HepG2 (cell line): ENCODE data around the gene ELMOD3. TPM values are rescaled to one million over a fixed set of nuclear protein-coding genes. Genes with fewer than 3 reads are reported as not detected.
A peak's percentile ranks its signal among the peaks of the same experiment; 100 is the strongest.

ENCODE experiments used
- CCDC6 ChIP-seq: sonication (generic); formaldehyde crosslinking; IDR thresholded peaks from 2 replicates; pipeline ENCODE4 v1.8.1; 2022; ENCODE audit warnings: mild to moderate bottlenecking, missing genetic modification reagents, moderate library complexity
- FOXP4 ChIP-seq: sonication (generic); formaldehyde crosslinking; IDR thresholded peaks from 2 replicates; pipeline ENCODE4 v1.4.0; 2020; ENCODE audit warnings: missing genetic modification reagents
- MZF1 ChIP-seq: sonication (generic); formaldehyde crosslinking; IDR thresholded peaks from 2 replicates; pipeline ENCODE4 v1.8.1; 2023; ENCODE audit warnings: mild to moderate bottlenecking, missing genetic modification reagents, borderline replicate concordance
- NFE2 ChIP-seq: sonication (generic); formaldehyde crosslinking; IDR thresholded peaks from 2 replicates; pipeline ENCODE4 v1.4.0; 2020; ENCODE audit warnings: missing genetic modification reagents
- YEATS4 ChIP-seq: sonication (generic); formaldehyde crosslinking; IDR thresholded peaks from 2 replicates; pipeline ENCODE4 v1.4.0; 2020; ENCODE audit warnings: missing genetic modification reagents, borderline replicate concordance
- ZNF883 ChIP-seq: sonication (generic); formaldehyde crosslinking; IDR thresholded peaks from 2 replicates; pipeline ENCODE4 v1.5.1; 2020; ENCODE audit warnings: mild to moderate bottlenecking, missing genetic modification reagents; ENCODE audit errors: not compliant biosample characterization
- polyA plus RNA-seq, 8 experiments: library from polyadenylated mRNA; depleted of rRNA in 3 of 8; stranded (reverse) in 7 of 8; unstranded in 1 of 8; fragments of >200 nt; fragmentation: Illumina TruSeq in 4 of 8; extraction: Trizol in 4 of 8; gene quantifications; 2 replicates each; pipeline versions ENCODE4 v1.2.1 to v1.2.3, GENCODE V29; 2011 to 2016; ENCODE audit warnings: low read depth in 4 of 8, missing spikeins in 1 of 8, mixed read lengths in 1 of 8; ENCODE audit not compliant: insufficient read depth in 1 of 8
- total RNA-seq, 5 experiments: library from RNA; depleted of rRNA; stranded (reverse); fragments of >200 nt; fragmentation: Illumina TruSeq; extraction: Trizol; gene quantifications; 2 replicates each; pipeline ENCODE4 v1.2.3, GENCODE V29; 2016; ENCODE audit warnings: low read depth in 1 of 5
- TF ChIP-seq, protein P1 (sequence below): sonication (generic); formaldehyde crosslinking; IDR thresholded peaks from 2 replicates; pipeline ENCODE4 v1.4.0; 2020; ENCODE audit warnings: missing genetic modification reagents
- TF ChIP-seq, protein P2 (sequence below): sonication (generic); formaldehyde crosslinking; IDR thresholded peaks from 2 replicates; pipeline ENCODE4 v1.4.0; 2020; ENCODE audit warnings: mild to moderate bottlenecking, missing genetic modification reagents
- TF ChIP-seq, protein P3 (sequence below): IDR thresholded peaks from 2 replicates; pipeline ENCODE4 v1.6.1; 2012; ENCODE audit warnings: low read depth, low read length, improper control_type of control experiment

ELMOD3 gene
- total and polyA plus RNA-seq, 2 of the 13 experiments (the other 11 are each of a cell fraction or from before 2014, with no cell fraction given), result 13.3 to 19.5 TPM

DNA sequence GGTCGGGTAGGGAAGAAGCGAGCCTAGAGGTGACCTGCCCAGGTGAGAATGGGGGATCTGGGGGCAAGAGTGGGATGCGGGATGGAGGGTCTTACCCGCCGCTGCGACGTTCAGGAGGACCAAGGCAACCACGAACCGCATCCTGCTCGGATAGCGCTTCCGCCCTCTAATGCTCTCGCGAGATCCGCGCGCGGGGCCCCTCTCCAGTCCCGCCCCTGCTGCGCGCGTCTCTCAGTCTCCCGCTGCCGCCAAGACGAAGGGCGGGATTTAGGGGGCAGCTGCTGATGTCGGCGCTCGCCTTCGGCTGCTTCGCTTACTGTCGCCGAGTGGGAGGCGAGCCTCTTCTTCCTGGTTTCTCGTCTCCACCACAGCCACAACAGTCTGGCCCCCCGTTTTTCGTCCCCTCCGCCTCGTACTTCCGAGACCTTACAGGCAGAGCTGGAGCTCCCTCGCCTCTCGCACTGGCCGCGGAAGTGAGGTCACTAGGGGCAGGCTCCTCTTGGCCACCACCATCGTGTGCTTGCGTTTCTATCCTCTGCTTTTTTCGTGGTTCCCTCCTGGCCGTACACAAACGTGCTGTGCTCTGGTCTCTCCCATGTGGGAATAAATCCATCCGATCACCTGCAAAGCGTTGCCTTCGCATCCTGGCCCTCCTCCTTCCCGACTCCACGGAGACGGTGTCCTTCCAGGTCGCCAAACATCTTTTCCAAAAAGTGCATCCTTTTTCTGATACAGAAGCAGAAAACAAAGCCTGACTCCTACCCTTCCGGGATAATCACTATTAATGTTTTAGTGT is 26.5 kb upstream of the ELMOD3 start, which contains the start of gene TGOLN2 (continued):
- TF ChIP-seq, protein P1, sequence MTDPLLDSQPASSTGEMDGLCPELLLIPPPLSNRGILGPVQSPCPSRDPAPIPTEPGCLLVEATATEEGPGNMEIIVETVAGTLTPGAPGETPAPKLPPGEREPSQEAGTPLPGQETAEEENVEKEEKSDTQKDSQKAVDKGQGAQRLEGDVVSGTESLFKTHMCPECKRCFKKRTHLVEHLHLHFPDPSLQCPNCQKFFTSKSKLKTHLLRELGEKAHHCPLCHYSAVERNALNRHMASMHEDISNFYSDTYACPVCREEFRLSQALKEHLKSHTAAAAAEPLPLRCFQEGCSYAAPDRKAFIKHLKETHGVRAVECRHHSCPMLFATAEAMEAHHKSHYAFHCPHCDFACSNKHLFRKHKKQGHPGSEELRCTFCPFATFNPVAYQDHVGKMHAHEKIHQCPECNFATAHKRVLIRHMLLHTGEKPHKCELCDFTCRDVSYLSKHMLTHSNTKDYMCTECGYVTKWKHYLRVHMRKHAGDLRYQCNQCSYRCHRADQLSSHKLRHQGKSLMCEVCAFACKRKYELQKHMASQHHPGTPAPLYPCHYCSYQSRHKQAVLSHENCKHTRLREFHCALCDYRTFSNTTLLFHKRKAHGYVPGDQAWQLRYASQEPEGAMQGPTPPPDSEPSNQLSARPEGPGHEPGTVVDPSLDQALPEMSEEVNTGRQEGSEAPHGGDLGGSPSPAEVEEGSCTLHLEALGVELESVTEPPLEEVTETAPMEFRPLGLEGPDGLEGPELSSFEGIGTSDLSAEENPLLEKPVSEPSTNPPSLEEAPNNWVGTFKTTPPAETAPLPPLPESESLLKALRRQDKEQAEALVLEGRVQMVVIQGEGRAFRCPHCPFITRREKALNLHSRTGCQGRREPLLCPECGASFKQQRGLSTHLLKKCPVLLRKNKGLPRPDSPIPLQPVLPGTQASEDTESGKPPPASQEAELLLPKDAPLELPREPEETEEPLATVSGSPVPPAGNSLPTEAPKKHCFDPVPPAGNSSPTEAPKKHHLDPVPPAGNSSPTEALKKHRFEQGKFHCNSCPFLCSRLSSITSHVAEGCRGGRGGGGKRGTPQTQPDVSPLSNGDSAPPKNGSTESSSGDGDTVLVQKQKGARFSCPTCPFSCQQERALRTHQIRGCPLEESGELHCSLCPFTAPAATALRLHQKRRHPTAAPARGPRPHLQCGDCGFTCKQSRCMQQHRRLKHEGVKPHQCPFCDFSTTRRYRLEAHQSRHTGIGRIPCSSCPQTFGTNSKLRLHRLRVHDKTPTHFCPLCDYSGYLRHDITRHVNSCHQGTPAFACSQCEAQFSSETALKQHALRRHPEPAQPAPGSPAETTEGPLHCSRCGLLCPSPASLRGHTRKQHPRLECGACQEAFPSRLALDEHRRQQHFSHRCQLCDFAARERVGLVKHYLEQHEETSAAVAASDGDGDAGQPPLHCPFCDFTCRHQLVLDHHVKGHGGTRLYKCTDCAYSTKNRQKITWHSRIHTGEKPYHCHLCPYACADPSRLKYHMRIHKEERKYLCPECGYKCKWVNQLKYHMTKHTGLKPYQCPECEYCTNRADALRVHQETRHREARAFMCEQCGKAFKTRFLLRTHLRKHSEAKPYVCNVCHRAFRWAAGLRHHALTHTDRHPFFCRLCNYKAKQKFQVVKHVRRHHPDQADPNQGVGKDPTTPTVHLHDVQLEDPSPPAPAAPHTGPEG (CRISPR knock-in tag), result peak; percentile 95
- TF ChIP-seq, protein P2, sequence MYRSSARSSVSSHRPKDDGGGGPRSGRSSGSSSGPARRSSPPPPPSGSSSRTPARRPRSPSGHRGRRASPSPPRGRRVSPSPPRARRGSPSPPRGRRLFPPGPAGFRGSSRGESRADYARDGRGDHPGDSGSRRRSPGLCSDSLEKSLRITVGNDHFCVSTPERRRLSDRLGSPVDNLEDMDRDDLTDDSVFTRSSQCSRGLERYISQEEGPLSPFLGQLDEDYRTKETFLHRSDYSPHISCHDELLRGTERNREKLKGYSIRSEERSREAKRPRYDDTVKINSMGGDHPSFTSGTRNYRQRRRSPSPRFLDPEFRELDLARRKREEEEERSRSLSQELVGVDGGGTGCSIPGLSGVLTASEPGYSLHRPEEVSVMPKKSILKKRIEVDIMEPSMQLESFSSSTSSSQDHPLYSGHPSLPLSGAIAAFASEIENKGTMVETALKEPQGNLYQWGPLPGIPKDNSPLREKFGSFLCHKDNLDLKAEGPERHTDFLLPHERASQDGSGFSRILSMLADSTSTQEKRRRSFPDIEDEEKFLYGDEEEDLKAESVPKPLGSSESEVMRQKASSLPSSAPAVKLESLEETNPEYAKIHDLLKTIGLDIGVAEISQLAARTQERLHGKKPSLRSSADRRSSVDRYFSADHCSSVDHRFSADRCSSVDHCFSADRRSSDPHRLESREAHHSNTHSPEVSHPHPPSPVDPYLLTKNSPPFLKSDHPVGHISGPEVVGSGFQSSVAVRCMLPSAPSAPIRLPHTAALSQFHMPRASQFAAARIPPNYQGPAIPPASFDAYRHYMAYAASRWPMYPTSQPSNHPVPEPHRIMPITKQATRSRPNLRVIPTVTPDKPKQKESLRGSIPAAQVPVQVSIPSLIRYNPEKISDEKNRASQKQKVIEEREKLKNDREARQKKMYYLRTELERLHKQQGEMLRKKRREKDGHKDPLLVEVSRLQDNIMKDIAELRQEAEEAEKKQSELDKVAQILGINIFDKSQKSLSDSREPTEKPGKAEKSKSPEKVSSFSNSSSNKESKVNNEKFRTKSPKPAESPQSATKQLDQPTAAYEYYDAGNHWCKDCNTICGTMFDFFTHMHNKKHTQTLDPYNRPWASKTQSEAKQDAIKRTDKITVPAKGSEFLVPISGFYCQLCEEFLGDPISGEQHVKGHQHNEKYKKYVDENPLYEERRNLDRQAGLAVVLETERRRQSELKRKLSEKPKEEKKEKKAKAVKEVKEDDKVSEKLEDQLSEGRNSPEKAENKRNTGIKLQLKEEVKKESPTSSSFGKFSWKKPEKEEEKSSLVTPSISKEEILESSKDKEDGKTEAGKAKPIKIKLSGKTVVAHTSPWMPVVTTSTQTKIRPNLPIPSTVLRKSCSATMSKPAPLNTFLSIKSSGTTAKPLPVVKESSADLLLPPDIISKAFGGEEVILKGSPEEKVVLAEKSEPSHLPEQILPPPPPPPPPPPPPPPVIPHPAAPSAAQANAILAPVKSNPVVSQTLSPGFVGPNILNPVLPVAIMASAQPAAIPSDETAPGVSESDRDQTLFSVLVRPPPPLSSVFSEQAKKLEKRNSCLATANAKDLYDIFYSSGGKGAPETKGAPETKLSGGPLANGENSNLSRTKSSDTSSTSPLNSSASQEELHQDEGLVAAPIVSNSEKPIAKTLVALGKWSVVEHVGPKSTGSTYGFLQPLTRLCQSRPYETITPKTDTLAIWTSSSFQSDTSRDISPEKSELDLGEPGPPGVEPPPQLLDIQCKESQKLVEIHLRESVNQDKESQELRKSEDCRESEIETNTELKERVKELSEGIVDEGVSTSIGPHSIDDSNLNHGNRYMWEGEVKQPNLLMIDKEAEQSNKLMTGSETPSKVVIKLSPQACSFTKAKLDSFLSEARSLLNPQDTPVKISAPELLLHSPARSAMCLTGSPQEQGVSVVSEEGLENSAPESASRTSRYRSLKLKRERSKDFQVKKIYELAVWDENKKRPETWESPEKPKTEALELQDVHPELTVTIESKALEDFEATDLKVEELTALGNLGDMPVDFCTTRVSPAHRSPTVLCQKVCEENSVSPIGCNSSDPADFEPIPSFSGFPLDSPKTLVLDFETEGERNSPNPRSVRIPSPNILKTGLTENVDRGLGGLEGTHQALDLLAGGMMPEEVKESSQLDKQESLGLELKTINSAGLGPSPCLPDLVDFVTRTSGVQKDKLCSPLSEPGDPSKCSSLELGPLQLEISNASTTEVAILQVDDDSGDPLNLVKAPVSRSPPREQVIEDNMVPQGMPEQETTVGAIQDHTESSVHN (CRISPR knock-in tag), result peak; percentile 94; the same call in 1 of the 2 replicates
- peak; percentile 95 for TF ChIP-seq ZNF883 (CRISPR knock-in tag)
- peak; percentile 96 for TF ChIP-seq YEATS4
- no peak for TF ChIP-seq NFE2 (CRISPR knock-in tag)
- TF ChIP-seq, protein P3, sequence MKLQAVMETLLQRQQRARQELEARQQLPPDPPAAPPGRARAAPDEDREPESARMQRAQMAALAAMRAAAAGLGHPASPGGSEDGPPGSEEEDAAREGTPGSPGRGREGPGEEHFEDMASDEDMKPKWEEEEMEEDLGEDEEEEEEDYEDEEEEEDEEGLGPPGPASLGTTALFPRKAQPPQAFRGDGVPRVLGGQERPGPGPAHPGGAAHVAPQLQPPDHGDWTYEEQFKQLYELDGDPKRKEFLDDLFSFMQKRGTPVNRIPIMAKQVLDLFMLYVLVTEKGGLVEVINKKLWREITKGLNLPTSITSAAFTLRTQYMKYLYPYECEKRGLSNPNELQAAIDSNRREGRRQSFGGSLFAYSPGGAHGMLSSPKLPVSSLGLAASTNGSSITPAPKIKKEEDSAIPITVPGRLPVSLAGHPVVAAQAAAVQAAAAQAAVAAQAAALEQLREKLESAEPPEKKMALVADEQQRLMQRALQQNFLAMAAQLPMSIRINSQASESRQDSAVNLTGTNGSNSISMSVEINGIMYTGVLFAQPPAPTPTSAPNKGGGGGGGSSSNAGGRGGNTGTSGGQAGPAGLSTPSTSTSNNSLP, result peak; percentile 26; the same call in 1 of the 2 replicates
- TF ChIP-seq MZF1, result peak; percentile 94
- TF ChIP-seq FOXP4 (CRISPR knock-in tag), result peak; percentile 75
- TF ChIP-seq CCDC6 (CRISPR knock-in tag), result peak; percentile 93
